Mucosa of rectum (tissue), 2 donors: ENCODE measurements around the gene SRBD1.

Source experiments
- H3K27ac ChIP-seq, 2 donors: one replicate each; pipeline ENCODE4 v1.7.0; 2013; ENCODE audit warnings: inconsistent platforms in 2 of 2, low read depth in 2 of 2, low read length in 2 of 2
- H3K27me3 ChIP-seq, 2 donors: one replicate each; pipeline ENCODE4 v1.7.0; 2013; ENCODE audit warnings: low read length in 2 of 2; ENCODE audit not compliant: control insufficient read depth in 2 of 2, insufficient read depth in 2 of 2
- H3K36me3 ChIP-seq, 2 donors: one replicate each; pipeline ENCODE4 v1.7.0; 2013; ENCODE audit warnings: low read length in 2 of 2; ENCODE audit not compliant: control insufficient read depth in 2 of 2, insufficient read depth in 2 of 2
- H3K4me1 ChIP-seq, 2 donors: one replicate each; pipeline ENCODE4 v1.7.0; 2013; ENCODE audit warnings: low read length in 2 of 2, mild to moderate bottlenecking in 1 of 2; ENCODE audit not compliant: control insufficient read depth in 2 of 2, insufficient read depth in 2 of 2
- H3K4me3 ChIP-seq, 2 donors: one replicate each; pipeline ENCODE4 v1.7.0; 2013; ENCODE audit warnings: low read length in 2 of 2
- H3K9ac ChIP-seq, 2 donors: one replicate each; pipeline ENCODE4 v1.7.0; 2013; ENCODE audit warnings: low read length in 2 of 2, low read depth in 1 of 2, mild to moderate bottlenecking in 1 of 2
- H3K9me3 ChIP-seq, 2 donors: one replicate each; pipeline ENCODE4 v1.7.0; 2013; ENCODE audit warnings: low read length in 2 of 2; ENCODE audit not compliant: control insufficient read depth in 2 of 2
- donor health status: healthy.
- donor health status: Normal muscosa, but diverticular disease.

The SRBD1 gene

GRCh38 chr2:45614871-45615415 is 3.9 kb upstream of the SRBD1 start:
- H3K36me3 ChIP-seq: no peaks in the 10 kb centered on the region
- no peaks in the 10 kb centered on the region for H3K27me3 ChIP-seq
- H3K4me3 ChIP-seq: no peak overlapping the region
- H3K9ac ChIP-seq: no peak overlapping the region
- H3K27ac ChIP-seq: no peak overlapping the region
- H3K4me1 ChIP-seq: peaks cover 4 to 9% of the 10 kb centered on the region in 2 donors
- no peaks in the 10 kb centered on the region for H3K9me3 ChIP-seq

- Histone ChIP-seq H3K27ac (no peak overlapping the region), H3K4me1 (peaks cover 4 to 11% of the 10 kb centered on the region in 2 donors), H3K27me3 (no peaks in the 10 kb centered on the region), H3K36me3 (no peaks in the 10 kb centered on the region), H3K4me3 (no peak overlapping the region), H3K9ac (no peak overlapping the region), H3K9me3 (no peaks in the 10 kb centered on the region)
Measured at GRCh38 chr2:45614330-45614729, 3.3 kb upstream of the SRBD1 start.

GRCh38 chr2:45612731-45613130 is 1.7 kb upstream of the SRBD1 start:
- Histone ChIP-seq H3K27me3 (no peaks in the 10 kb centered on the region), H3K27ac (no peak overlapping the region), H3K4me3 (no peak overlapping the region), H3K9me3 (no peaks in the 10 kb centered on the region), H3K9ac (no peak overlapping the region), H3K4me1 (peaks cover 4 to 11% of the 10 kb centered on the region in 2 donors), H3K36me3 (no peaks in the 10 kb centered on the region)

GRCh38 chr2:45612285-45612684 is 1.2 kb upstream of the SRBD1 start:
- Histone ChIP-seq H3K27ac (no peak overlapping the region), H3K9ac (no peak overlapping the region)

GRCh38 chr2:45610281-45611019 is 617 bp downstream of the SRBD1 start:
- Histone ChIP-seq H3K27me3 (no peaks in the 10 kb centered on the region), H3K9ac (peak overlapping the region; percentile 79 to 82), H3K4me3 (peak overlapping the region; percentile 67 to 96), H3K36me3 (no peaks in the 10 kb centered on the region), H3K4me1 (peaks cover 4 to 11% of the 10 kb centered on the region in 2 donors), H3K9me3 (no peaks in the 10 kb centered on the region), H3K27ac (peak overlapping the region; percentile 81 to 86)

More at GRCh38 chr2:45612285-45612684, 1.2 kb upstream of the SRBD1 start:
- Histone ChIP-seq H3K27me3 (no peaks in the 10 kb centered on the region), H3K9me3 (no peaks in the 10 kb centered on the region), H3K4me1 (peaks cover 4 to 11% of the 10 kb centered on the region in 2 donors), H3K4me3 (no peak overlapping the region), H3K36me3 (no peaks in the 10 kb centered on the region)

GRCh38 chr2:45607701-45608100 is 3.4 kb downstream of the SRBD1 start:
- no peaks in the 10 kb centered on the region for H3K27me3 ChIP-seq
- H3K27ac ChIP-seq: no peak overlapping the region
- H3K9ac ChIP-seq: no peak overlapping the region
- peaks cover 10 to 11% of the 10 kb centered on the region in 2 donors for H3K36me3 ChIP-seq
- H3K4me3 ChIP-seq: no peak overlapping the region
- no peaks in the 10 kb centered on the region for H3K9me3 ChIP-seq
- H3K4me1 ChIP-seq: peaks cover 4 to 11% of the 10 kb centered on the region in 2 donors

GRCh38 chr2:45606796-45607195 is 4.3 kb downstream of the SRBD1 start:
- H3K27me3 ChIP-seq: no peaks in the 10 kb centered on the region
- H3K4me1 ChIP-seq: peaks cover 4 to 11% of the 10 kb centered on the region in 2 donors
- H3K9ac ChIP-seq: no peak overlapping the region
- H3K27ac ChIP-seq: no peak overlapping the region
- H3K4me3 ChIP-seq: no peak overlapping the region
- H3K9me3 ChIP-seq: no peaks in the 10 kb centered on the region
- peaks cover 11 to 14% of the 10 kb centered on the region in 2 donors for H3K36me3 ChIP-seq

GRCh38 chr2:45605116-45605515 is 6.0 kb downstream of the SRBD1 start:
- H3K9me3 ChIP-seq: no peaks in the 10 kb centered on the region
- no peaks in the 10 kb centered on the region for H3K27me3 ChIP-seq
- H3K36me3 ChIP-seq: peaks cover 23 to 28% of the 10 kb centered on the region in 2 donors
- peaks cover 1 to 4% of the 10 kb centered on the region in 2 donors for H3K4me1 ChIP-seq
- no peak overlapping the region for H3K4me3 ChIP-seq
- no peak overlapping the region for H3K27ac ChIP-seq
- H3K9ac ChIP-seq: no peak overlapping the region

GRCh38 chr2:45602624-45603023 is 8.4 kb downstream of the SRBD1 start:
- Histone ChIP-seq H3K27me3 (no peaks in the 10 kb centered on the region), H3K36me3 (peaks cover 43 to 45% of the 10 kb centered on the region in 2 donors), H3K4me3 (no peak overlapping the region), H3K27ac (no peak overlapping the region), H3K9me3 (no peaks in the 10 kb centered on the region), H3K9ac (no peak overlapping the region), H3K4me1 (no peaks in the 10 kb centered on the region)

- Histone ChIP-seq H3K4me3 (no peak overlapping the region), H3K27ac (no peak overlapping the region), H3K36me3 (peaks cover 32 to 38% of the 10 kb centered on the region in 2 donors), H3K9ac (no peak overlapping the region), H3K27me3 (no peaks in the 10 kb centered on the region), H3K4me1 (no peaks in the 10 kb centered on the region), H3K9me3 (no peaks in the 10 kb centered on the region)
Measured at GRCh38 chr2:45598545-45598944, 12.5 kb downstream of the SRBD1 start.
